ENCODE data around the gene GSDMA.

Gene GSDMA

GRCh38 chr17:39963829-39964228 lies 1.0 kb downstream of the GSDMA start:
- DNase-seq = no peak

- DNase-seq = no peak
Measured at GRCh38 chr17:39965017-39965699, 2.4 kb downstream of the GSDMA start.

GRCh38 chr17:39966771-39967170 lies 4.0 kb downstream of the GSDMA start:
- DNase-seq = no peak

- no peak for DNase-seq
Measured at GRCh38 chr17:39968761-39969160, 6.0 kb downstream of the GSDMA start.

- no peak for DNase-seq
Measured at GRCh38 chr17:39969375-39969774, 6.6 kb downstream of the GSDMA start.

- DNase-seq = no peak
Measured at GRCh38 chr17:39970157-39970692, 7.4 kb downstream of the GSDMA start.

- no peak for DNase-seq
Measured at GRCh38 chr17:39971076-39971603, 8.3 kb downstream of the GSDMA start.

GRCh38 chr17:39972271-39972670 lies 9.5 kb downstream of the GSDMA start:
- DNase-seq = no peak

- no peak for DNase-seq
Measured at GRCh38 chr17:39973496-39973895, 10.7 kb downstream of the GSDMA start.

GRCh38 chr17:39974433-39974832 lies 11.6 kb downstream of the GSDMA start:
- no peak for DNase-seq

GRCh38 chr17:39975801-39976200 lies 13.0 kb downstream of the GSDMA start:
- DNase-seq = no peak

- DNase-seq = no peak
Measured at GRCh38 chr17:39979016-39979670, 16.3 kb downstream of the GSDMA start.

GRCh38 chr17:39979893-39980350 lies 17.1 kb downstream of the GSDMA start:
- peak; percentile 74 for DNase-seq

- DNase-seq = peak; percentile 99
Measured at GRCh38 chr17:39980351-39981206, 17.8 kb downstream of the GSDMA start, which contains the start of gene PSMD3. Gene PSMD3, plus strand, starts transcription at chr17:39980807. Its CDS starts 164 bp downstream, at chr17:39980971.

GRCh38 chr17:39981207-39981741 lies 18.5 kb downstream of the GSDMA start:
- DNase-seq = no peak

GRCh38 chr17:39981766-39982375 lies 19.1 kb downstream of the GSDMA start:
- no peak for DNase-seq

GRCh38 chr17:39988206-39988810 lies 25.5 kb downstream of the GSDMA start:
- DNase-seq = no peak

GRCh38 chr17:39994448-39994847 lies 31.6 kb downstream of the GSDMA start:
- no peak for DNase-seq

GRCh38 chr17:39995438-39995837 lies 32.6 kb downstream of the GSDMA start:
- no peak for DNase-seq

GRCh38 chr17:39996162-39996561 lies 33.4 kb downstream of the GSDMA start:
- DNase-seq = no peak

GRCh38 chr17:39996800-39997199 lies 34.0 kb downstream of the GSDMA start:
- DNase-seq = no peak

- DNase-seq = no peak
Measured at GRCh38 chr17:39997543-39997942, 34.7 kb downstream of the GSDMA start.
